GM11168 (cell line): Measurements from ENCODE around the gene TMCO5A.

Experiments
- in situ Hi-C: fragments of 300-500 bp; cut with MboI; formaldehyde crosslinking; loops from one replicate; pipeline ENCODE4 v1.12.0; 2022; ENCODE audit warnings: low sequenced_read_pairs; ENCODE audit not compliant: unreplicated experiment

Gene TMCO5A

DNA sequence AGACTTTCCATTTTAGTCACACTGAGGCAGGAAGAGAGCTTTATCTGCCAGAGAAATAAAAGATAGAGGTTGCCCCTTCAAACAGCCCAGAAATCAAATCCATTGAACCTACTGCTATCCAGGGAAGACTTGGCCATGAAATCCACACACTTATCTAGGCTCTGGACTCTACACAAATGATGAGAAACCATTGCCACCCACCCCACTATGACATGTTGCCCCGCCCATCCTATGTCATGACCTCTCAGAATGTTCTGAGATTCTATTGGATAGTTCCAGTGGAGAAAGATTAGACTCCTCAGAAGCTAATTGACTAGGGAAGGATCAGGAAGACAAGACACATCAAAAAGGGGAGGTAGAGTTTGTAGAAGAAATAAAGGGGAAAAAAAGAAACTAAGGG is at the start of gene TMCO5A:
TSS of gene TMCO5A (plus strand) at position 301 of the 400 bp plus-strand sequence. CDS start 1,684 bp downstream, outside the sequence.
- in situ Hi-C loops, result no loop called here

DNA sequence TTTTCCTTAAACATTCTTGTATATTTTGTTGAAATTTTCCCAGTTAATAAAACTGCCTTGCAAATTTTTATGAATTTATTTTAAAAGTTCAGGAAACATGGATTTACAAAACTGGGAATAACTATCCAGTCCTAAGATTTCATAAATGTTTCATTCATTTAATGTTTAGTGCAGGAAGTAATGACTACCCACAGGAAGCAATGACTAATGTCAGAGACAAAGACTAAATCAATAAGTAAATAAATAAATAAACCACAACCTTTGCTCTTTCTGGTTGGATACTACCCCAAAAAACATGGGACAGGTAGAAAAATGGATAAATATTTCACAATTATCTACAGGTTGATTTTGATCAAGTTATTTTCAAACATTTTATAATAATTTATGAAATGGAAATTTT is 48.8 kb upstream of the TMCO5A start:
- in situ Hi-C loops, result no loop called here

DNA sequence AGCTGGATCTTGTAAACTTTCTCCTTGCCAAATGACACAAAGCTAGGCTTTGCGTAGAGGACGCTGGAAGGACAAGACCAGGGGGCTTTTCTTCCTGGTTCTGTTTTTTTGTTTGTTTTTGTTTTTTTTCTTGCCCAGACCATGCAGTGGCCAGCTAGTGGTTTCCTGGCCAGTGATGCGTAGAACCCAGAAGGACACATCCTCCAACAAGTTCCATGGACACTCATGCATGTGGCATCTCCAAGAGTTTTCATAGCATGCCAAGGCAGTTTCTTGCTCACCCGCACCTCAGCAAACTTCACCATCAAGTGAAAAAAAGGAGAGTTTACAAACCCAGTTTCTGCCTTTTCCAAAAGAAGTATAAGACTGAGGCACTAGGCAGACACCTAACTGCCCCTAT is 46.1 kb upstream of the TMCO5A start:
- in situ Hi-C loops, result no loop called here

DNA sequence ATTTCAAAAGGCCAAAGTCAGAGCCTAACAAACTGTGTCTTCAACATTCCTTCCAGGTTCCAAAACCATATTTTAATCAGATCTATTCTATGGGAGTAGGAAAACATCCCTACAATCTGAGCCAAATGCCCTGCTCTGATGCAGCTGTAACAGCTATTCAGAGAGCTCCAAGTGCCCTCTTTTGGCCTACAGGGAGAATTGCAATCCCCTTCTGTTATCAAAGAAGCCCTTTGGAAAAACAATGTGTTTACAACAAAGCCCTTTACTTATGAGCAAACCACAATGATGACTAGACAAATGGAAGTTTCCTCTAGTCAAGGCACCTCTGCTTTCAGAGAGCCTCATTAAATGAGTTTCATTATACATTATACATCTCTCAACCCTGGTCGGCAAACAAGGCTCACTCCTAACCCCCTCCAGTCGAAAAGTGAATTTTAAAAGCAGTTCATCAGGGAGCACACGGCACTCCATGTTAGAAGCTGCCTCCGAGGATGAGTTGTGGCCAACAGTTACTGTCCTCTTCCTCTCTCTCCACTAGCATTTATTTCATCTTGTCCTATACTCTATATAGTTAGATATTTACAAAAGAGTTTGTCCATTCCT is 42.6 kb upstream of the TMCO5A start:
- in situ Hi-C loops, result no loop called here

DNA sequence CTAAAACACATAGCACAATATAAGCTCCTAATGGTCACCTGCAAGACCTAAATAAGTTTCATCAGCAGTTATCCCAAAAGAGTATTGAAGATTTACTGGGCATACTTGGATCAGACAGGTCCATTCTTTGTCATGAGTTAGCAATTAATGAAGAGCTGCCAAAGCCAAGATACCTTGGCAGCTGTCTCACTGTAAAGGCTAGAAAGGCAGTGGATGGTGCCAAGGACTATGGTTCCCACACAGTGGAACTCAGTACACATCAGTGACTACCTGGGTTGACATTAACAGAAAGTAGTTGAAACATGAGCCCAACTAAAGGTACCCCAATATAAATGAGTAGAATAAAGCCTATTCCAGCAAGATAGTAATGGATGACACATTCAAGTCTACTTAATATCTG is 41.1 kb upstream of the TMCO5A start:
- in situ Hi-C loops, result no loop called here

DNA sequence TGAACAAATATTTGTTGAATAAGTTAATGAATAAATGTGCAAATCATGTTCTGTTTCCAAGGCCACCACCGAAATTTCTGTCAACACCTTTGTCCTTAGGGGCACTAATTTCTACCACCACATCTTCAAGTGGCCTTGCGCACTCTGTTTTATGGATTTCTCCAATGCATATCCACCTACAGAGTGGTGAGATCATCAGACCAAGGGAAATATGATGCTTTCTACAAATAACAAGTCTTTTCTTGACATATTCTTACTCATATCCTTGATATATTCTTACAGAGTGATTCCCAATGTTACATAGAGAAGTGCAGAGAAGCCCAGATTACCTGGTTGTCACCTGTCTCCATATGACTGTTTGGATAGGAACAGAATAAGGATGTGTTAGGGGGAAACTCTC is 36.1 kb upstream of the TMCO5A start:
- in situ Hi-C loops, result no loop called here

DNA sequence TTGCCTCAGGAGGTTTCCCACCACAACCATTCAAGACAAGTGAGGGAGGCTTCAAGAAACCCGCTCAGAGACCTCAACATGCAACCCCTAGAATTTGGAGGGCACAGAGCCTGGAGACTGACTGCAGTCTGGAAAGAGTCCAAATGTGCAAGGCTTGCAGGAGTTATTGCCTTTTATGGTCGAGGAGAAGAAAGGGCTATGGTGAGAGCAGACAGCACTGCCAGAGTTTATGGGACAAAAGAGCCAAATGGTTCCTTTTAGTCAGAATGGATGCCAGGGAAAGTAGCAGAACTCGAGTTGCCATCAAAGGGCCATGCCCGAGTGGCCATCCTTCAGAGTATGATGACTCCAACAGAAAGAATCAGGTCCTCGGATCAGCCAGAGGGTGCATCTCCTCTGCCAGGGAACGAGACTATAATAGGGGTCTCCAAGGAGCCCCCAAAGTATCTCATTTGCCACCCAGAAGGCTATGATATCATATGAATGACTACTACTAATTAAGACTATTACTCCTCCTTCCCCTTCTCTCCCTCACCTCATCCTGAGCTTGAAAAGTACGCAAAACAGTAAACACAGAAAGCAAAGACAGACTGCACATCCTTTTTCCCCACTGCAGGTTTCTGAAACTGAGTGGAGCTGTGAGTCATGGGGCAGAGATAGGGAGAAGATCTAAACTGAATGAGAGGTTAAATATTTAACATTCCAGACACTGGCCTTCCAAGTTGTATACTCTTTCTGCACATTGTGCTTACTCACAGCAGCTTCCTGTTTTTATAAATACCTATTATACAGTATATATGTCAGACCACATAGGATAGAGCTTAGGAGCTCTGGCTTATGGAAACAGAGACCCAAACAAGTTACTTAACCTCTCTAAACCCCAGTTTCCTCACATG is 33.9 kb upstream of the TMCO5A start:
- in situ Hi-C loops, result no loop called here

DNA sequence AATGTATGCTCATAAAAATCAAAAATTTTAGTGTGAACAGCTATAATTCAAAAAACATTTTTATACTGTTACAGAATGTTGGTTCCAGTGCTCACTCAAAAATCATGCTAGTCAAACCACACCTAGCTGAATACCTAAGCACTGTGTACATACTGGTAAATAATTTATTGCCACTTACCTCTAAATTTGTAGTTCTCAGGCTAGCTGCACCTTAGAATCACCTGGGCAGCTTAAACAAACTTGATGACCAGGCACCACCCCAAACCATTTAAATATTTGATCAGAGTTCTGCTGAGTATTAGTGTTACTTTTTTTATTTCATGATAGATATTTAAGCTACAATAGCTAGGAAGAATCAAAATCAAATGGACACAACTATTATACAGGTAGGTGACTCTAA is 32.3 kb upstream of the TMCO5A start:
- in situ Hi-C loops, result no loop called here

DNA sequence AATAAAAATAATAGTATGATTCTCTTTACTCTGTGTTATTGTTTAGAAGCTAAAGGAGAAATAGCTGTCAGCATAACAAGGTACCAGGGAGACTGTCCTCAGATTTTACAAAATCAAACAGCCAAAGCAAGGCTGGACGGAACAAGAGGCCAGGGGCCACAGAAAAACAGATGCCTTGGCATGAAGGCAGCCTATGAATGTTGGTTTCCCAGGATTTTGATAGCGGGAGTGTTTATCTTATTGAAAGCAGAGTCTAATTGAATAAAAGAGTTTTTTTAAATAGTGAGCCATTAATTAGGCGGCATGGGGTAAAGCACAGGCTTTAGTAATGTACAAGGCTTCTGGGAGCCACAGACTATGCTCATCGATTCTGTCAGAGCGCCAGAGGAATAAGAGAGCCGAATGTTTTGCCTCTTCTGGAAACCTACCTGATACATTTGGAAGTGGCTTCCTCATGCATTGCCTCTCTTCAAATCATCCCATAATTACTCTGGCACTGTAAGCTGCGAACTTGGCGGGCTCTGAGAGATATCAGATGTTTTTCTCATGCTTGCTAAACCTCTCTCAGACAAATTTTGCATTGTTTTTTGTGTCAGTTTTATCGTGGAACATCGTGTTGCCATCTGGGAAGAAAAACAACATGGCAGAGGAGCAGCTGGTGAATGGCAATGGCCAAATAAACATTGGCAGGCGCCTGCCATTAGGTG is 30.4 kb upstream of the TMCO5A start:
- in situ Hi-C loops, result no loop called here

DNA sequence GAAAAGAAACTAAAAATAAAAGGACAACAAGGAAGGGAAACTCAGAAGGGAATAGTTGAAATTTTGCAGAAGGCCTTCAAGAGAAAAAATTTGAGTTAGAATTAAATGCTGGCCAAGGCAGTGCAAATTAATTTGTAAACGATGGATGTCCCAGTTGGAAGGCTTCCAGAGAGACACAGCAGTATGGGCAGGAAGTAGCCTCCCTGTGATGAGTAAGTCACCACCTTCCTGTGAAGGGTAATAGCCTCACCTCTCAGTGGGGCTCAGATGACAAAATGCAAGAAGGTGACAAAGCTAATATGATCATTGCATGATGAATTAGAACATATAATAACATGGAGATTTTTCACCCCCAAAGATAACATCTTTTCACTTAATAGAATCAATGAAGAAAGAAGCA is 27.3 kb upstream of the TMCO5A start:
- in situ Hi-C loops, result no loop called here

DNA sequence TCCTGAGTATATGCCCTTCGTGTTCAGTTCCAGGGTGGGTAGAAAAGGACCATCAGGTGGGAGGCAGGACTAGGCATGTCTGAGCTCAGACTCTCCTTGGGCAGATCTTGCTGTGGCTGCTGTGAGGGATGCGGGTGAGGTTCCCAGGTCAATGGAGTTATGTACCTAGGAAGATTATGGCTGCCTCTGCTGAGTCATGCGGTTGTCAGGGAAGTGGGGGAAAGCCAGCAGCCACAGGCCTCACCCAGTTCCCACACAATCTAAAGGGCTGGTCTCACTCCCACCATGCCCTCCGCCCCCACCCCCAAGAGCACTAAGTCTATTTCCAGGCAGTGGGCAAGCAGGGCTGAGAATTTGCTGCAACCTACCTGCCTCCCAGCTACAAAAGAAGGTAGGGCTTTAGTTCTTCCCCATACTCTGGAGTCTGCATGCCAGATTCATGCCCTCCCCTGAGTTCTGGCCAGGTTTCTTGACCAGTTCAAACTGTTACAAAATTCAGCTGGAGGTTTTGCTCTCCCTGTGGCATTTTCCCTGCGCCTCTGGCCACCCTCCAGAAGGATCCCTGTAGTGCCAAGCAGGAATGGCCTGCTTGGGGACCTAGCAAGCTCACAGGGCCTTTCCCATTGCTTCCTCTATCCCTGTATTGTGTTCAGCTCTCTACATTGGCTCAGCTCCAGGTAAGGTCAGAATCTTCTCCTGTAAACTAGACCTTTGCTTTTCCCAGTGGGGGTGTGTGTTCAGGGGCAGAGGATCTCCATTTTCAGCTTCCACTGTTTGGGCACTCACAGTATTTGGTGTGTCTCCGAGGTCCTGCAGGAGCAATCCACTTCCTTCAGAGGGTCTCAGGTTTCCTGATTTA is 12.7 kb upstream of the TMCO5A start:
- in situ Hi-C loops, result no loop called here

DNA sequence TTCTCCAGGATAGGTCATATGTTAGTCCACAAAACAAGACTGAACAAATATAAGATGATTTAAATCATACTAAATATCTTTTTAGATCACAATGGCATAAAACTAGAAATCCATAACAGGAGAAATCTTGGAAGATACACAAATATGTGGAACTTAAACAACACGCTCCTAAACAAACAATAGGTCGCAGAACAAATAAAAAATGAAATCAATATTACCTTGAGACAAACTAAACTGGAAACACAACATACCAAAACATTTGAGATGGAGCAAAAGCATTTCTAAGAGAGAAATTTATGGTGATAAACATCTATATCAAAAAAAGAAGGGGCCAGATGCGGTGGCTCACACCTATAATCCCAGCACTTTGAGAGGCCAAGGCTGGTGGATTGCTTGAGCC is 8.3 kb upstream of the TMCO5A start:
- in situ Hi-C loops, result no loop called here

DNA sequence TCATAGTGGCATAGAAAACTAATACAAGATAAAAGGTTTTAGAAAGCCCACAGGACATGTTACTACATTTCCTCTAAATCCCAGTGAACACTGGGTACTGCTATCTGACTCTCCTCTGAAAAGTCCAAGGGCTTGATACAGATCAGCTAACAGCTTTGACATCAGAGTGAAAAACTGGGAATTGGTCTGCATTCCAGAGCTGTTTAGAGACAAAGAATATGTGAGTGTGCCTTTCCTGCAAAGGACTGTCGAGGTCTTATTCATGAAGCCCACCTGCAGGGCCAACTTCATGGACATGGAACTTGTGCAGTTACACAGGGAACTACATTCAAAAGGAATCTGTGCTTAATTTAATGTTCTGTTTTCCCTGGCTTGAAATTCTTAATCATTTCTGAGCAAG is 5.2 kb upstream of the TMCO5A start:
- in situ Hi-C loops, result no loop called here

DNA sequence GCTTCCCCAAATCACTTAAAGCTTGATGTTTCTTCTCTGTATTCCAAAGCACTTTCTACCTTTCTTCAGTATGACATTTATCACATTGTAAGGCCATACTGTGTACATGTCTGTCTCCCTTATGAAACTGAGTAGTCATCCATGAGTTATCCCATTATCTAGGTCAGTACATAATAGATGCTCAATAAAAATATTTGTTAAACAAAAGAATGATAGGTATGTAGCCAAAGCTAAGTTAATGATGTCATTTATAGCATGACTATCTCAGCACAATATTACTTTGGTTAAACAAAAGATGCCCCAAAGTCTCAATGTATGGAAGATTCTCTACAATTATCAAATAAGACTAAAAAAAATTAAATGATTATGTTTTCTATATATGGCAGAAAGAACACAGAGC is 3.1 kb upstream of the TMCO5A start:
- in situ Hi-C loops, result no loop called here

DNA sequence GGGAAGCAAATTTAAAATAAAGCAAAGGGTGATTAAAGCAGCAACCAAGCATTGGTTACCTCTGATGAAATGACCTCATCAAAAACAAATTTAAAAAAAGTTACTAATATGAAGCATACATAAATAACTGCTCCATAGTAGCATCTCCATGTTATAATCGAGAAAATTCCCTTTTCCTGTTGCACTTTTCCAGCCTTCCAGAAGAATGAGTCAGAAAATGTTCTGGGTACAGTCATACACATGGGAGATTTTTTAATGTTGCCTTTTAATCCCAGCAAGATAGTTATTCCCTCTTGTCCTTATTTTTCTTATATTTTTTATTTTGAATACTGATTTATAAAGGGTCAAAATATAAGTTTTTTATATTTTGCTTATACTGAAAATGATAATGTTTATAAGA is 2.6 kb upstream of the TMCO5A start:
- in situ Hi-C loops, result no loop called here

DNA sequence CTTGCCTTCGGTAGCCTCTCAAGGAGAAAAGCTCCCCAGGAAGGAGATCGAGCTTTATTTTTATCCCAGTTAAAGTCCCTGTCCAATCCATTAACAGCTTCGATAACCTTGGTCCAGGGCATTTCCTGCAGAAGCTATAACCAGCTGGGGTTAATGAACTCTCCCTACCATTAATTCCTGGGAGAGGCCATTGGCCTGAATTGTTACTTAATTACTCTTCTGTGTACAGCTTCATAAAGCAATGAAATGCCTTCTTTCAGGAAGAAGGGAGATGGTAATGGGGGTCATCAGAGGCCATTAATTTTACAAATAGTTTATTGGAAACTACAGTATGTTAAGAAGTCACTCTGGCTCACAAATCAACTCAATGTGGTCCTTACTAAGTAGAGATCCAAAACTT is 1.9 kb upstream of the TMCO5A start:
- in situ Hi-C loops, result no loop called here

DNA sequence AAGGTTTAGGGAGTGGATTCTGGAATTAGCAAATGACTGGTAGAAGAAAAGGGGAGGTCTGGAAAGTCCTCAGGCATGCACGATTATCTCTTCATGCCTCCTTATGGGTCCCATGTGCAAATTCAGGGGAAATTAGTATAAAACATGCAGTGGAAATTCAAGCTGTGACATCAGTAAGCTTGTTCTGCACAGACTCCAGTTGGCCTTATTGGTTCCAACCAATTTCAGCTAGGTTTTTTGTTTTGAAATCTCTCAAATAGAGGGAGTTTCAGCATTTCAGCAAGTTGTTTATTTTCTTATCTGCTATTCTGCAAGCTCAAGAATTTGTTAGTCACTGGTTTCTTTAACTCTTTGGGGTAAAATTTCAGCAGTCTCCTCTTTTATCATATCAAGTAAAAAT is 774 bp upstream of the TMCO5A start:
- in situ Hi-C loops, result no loop called here

DNA sequence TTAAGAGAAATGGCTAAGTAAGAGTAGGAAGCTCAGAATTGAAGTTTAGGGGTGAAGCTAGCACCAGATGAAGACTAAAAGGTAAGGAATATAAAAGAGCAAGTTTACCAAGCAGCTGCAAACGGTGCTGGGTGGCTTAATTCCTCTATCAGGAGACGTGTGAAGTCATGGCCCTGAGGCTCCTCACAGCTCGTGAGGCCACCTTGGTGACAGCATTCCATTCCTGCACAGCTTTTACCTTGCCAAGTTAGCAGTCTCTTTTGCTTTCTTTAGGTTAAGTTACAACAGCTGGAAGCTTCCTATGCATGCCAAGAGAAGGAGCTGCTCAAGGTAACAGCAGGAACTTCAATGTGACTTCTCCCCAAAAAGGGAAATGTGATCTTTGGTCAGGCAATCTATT is 6.4 kb downstream of the TMCO5A start:
- in situ Hi-C loops, result no loop called here

DNA sequence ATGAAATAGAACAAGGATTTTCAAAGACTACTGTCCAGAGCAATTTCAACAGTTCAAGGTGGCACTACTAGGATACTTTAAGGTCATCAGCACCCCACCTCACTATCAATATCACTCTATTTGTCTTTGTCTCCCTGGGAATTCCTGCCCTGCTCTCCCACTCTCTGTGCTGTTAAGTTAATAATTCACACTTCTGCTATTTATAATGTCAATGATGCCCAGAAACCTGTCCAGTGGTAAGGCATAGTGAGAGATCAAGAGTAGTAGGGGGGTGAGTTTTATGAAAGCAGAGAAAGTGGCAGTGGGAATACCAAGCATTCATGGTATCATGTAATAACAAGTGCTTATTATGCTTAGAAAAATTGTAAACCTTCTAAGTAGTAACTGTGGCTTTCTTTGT is 7.3 kb downstream of the TMCO5A start:
- in situ Hi-C loops, result no loop called here

DNA sequence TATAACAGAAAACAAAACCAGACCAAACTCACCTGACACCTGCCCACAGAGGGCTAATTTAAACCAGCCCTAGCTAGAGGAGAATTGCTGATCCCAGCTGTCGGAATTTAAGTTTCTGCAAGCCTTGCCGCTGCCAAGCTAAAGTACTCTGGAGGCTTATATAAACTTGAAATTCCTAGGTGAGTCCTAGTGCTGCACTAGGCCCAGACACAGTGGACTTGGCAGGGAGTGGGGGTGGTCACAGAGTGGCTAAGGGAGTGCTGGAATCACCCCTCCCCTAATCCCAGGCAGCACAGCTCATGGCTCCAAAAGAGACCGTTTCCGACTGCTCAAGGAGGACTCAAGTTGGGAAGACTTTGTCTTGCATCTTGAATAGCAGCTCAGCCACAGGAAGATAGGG is 17.6 kb downstream of the TMCO5A start:
- in situ Hi-C loops, result no loop called here
